Measurements from ENCODE around the gene ARHGEF2.

ARHGEF2 gene

DNA sequence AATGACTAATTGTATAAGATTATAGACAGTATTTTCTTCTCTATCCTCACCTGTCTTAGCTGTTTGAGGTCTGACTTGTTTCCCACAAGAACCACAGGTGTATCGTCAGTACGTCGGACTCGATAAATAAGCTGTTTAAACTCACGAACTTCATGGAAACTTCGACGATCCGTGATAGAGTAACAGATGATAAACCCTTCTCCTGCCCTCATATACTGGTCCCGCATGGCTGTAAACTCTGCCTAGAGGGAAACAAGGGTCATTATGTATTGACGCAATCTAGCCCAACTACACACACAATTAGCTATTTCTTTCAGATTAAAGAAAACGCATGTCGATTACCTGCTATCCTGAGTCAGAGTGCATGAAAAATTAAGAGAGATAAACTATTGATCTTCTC is 74.1 kb downstream of the ARHGEF2 start:
- no peak overlapping the region for H3K4me3 ChIP-seq (ENCODE audit: control insufficient read depth, low read depth, low read length)
- TF ChIP-seq, protein P1, sequence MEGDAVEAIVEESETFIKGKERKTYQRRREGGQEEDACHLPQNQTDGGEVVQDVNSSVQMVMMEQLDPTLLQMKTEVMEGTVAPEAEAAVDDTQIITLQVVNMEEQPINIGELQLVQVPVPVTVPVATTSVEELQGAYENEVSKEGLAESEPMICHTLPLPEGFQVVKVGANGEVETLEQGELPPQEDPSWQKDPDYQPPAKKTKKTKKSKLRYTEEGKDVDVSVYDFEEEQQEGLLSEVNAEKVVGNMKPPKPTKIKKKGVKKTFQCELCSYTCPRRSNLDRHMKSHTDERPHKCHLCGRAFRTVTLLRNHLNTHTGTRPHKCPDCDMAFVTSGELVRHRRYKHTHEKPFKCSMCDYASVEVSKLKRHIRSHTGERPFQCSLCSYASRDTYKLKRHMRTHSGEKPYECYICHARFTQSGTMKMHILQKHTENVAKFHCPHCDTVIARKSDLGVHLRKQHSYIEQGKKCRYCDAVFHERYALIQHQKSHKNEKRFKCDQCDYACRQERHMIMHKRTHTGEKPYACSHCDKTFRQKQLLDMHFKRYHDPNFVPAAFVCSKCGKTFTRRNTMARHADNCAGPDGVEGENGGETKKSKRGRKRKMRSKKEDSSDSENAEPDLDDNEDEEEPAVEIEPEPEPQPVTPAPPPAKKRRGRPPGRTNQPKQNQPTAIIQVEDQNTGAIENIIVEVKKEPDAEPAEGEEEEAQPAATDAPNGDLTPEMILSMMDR (IDR thresholded peaks at IDR 0.05; ENCODE audit: control insufficient read depth, insufficient read depth, low read depth, low read length, missing control alignments): no peak
- DNase-seq (ENCODE audit: low read depth): no peak

DNA sequence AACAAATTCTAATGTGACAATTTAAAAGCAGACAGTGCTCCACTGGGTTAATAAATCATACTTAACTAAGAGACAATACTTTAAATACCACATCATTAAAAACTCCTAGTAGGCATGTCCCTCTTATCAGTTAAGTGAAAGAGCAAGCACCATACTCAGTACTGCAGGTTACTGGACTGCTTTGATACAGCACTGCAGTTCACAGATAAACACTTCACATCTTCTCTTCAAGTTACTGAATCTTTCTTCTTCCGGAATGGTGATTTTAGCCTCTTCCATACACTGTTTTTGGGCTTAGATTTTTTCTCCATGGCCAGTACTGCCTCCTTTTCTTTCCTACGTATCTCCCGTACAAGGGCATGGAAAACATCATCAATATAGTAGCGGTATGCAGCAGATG is 78.2 kb downstream of the ARHGEF2 start:
- TF ChIP-seq, protein P1 (IDR thresholded peaks at IDR 0.05; ENCODE audit: control insufficient read depth, insufficient read depth, low read depth, low read length, missing control alignments): no peak
- no peak for DNase-seq (ENCODE audit: low read depth)
- H3K4me3 ChIP-seq (ENCODE audit: control insufficient read depth, low read depth, low read length): no peak overlapping the region

DNA sequence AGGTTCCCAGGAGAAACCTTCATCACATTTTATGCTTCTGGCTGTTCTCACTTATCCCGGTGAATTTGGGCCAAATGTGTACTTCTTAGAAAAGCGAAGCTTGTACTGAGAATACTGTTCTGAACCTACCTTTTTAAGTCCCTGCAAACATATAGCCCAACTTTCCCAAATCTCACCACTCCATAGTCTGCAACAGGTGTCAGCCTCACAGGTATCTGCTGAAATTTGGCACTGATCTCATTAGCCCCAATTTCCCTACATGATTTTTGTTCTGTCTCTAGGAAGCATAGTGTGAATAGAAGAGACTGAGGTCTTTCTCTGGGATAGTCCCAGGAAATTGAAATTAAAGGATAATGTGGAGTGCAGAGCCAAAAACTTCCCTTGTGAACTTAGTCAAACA is 78.7 kb downstream of the ARHGEF2 start:
- no peak for DNase-seq (ENCODE audit: low read depth)
- H3K4me3 ChIP-seq (ENCODE audit: control insufficient read depth, low read depth, low read length): no peak overlapping the region
- TF ChIP-seq, protein P1 (IDR thresholded peaks at IDR 0.05; ENCODE audit: control insufficient read depth, insufficient read depth, low read depth, low read length, missing control alignments): no peak

DNA sequence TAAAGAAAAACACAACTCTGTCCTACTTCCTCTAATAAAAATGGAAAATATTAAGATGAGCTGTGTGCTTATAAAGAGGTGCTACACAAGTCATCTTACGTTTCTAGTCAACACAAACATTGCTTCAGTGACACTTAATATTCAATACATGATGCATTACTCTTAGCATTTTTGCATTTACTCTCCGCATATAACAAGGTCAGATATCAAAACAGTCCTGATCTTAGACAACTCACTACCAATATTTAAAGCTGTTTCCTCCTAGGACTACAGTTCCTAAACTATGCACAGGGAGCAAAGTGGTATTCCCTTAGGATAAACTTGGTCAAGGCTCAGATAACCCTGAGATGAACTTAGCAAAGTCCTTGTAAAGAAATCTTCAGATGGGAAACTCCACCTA is 79.5 kb downstream of the ARHGEF2 start:
- TF ChIP-seq, protein P1 (IDR thresholded peaks at IDR 0.05; ENCODE audit: control insufficient read depth, insufficient read depth, low read depth, low read length, missing control alignments): no peak
- no peak for DNase-seq (ENCODE audit: low read depth)

DNA sequence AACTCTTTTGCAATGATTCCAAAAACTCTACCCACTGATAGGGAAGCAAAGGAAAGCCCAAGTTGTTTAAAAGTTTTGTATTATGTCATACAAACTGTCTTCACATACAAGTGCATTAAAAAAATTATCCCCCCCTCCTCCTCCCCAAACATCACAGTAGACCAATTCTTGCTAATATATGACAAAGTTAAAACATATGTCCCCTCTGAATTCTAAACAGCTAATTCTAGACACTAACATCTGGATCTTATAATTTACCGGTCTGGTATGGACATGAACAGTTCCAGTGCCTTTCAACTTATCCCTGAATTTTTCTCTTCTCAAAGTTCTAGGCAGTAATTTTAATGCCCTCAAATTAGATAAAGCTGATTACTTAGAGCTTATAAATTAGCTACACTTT is 80.6 kb downstream of the ARHGEF2 start:
- TF ChIP-seq, protein P1 (IDR thresholded peaks at IDR 0.05; ENCODE audit: control insufficient read depth, insufficient read depth, low read depth, low read length, missing control alignments): no peak
- DNase-seq (ENCODE audit: low read depth): no peak
- H3K4me3 ChIP-seq (ENCODE audit: control insufficient read depth, low read depth, low read length): no peak overlapping the region

More for the DNA sequence above, 79.5 kb downstream of the ARHGEF2 start:
- H3K4me3 ChIP-seq (ENCODE audit: control insufficient read depth, low read depth, low read length): no peak overlapping the region

Measured in AG09309 (cell line).